ENCODE data around the gene SHOC2.
A peak's percentile ranks its signal among the peaks of the same experiment; 100 is the strongest.

Gene SHOC2

GRCh38 chr10:110872145-110872983, 47.0 kb upstream of the SHOC2 start:
- TF ChIP-seq REST (IDR thresholded peaks at IDR 0.05; ENCODE audit: low read depth): no peak
- 0 out of 2 replicates have a peak, but pooled peaks have one; percentile 28 for TF ChIP-seq TAF1 (IDR thresholded peaks at IDR 0.05; ENCODE audit: low read depth)
- TF ChIP-seq MAX (IDR thresholded peaks at IDR 0.05): peak; percentile 93
- TF ChIP-seq ZBTB7A (IDR thresholded peaks at IDR 0.05; ENCODE audit: low read depth): peak; percentile 96; the same call in 1 of the 2 replicates
- peak; percentile 24; the same call in 1 of the 2 replicates for TF ChIP-seq TCF12 (IDR thresholded peaks at IDR 0.05; ENCODE audit: low read depth)
- peak; percentile 73 for TF ChIP-seq USF1 (IDR thresholded peaks at IDR 0.05)
- no peak for TF ChIP-seq EGR1 (IDR thresholded peaks at IDR 0.05)
- TF ChIP-seq CEBPB (IDR thresholded peaks at IDR 0.05): peak; percentile 73

GRCh38 chr10:110872984-110873923, 46.1 kb upstream of the SHOC2 start:
- TF ChIP-seq EGR1 (IDR thresholded peaks at IDR 0.05) (no peak), TCF12 (IDR thresholded peaks at IDR 0.05; ENCODE audit: low read depth) (no peak), REST (IDR thresholded peaks at IDR 0.05; ENCODE audit: low read depth) (no peak), CEBPB (IDR thresholded peaks at IDR 0.05) (no peak), EP300 (IDR thresholded peaks at IDR 0.05; ENCODE audit: borderline replicate concordance) (no peak), YY1 (IDR thresholded peaks at IDR 0.05; ENCODE audit: low read depth) (no peak), FOXM1 (IDR thresholded peaks at IDR 0.05; ENCODE audit: borderline replicate concordance, low read depth) (no peak), USF1 (IDR thresholded peaks at IDR 0.05) (no peak), TEAD4 (IDR thresholded peaks at IDR 0.05) (no peak), MAX (IDR thresholded peaks at IDR 0.05) (no peak), ZBTB7A (IDR thresholded peaks at IDR 0.05; ENCODE audit: low read depth) (no peak)

GRCh38 chr10:110873951-110874350, 45.5 kb upstream of the SHOC2 start:
- no peak for TF ChIP-seq EP300 (IDR thresholded peaks at IDR 0.05; ENCODE audit: borderline replicate concordance)
- TF ChIP-seq TCF12 (IDR thresholded peaks at IDR 0.05; ENCODE audit: low read depth): no peak
- TF ChIP-seq TAF1 (IDR thresholded peaks at IDR 0.05; ENCODE audit: low read depth): no peak
- TF ChIP-seq NFIC (IDR thresholded peaks at IDR 0.05): no peak
- TF ChIP-seq TEAD4 (IDR thresholded peaks at IDR 0.05): no peak
- TF ChIP-seq CEBPB (IDR thresholded peaks at IDR 0.05): no peak
- TF ChIP-seq ZBTB7A (IDR thresholded peaks at IDR 0.05; ENCODE audit: low read depth): no peak
- TF ChIP-seq USF1 (IDR thresholded peaks at IDR 0.05): no peak
- TF ChIP-seq MAX (IDR thresholded peaks at IDR 0.05): no peak
- TF ChIP-seq RAD21 (IDR thresholded peaks at IDR 0.05; ENCODE audit: low read depth): no peak
- TF ChIP-seq EGR1 (IDR thresholded peaks at IDR 0.05): no peak
- no peak for TF ChIP-seq YY1 (IDR thresholded peaks at IDR 0.05; ENCODE audit: low read depth)

- TF ChIP-seq MAX (IDR thresholded peaks at IDR 0.05) (no peak), REST (IDR thresholded peaks at IDR 0.05; ENCODE audit: low read depth) (no peak), RAD21 (IDR thresholded peaks at IDR 0.05; ENCODE audit: low read depth) (no peak), TEAD4 (IDR thresholded peaks at IDR 0.05) (no peak), YY1 (IDR thresholded peaks at IDR 0.05; ENCODE audit: low read depth) (no peak), FOXM1 (IDR thresholded peaks at IDR 0.05; ENCODE audit: borderline replicate concordance, low read depth) (no peak), CREB1 (IDR thresholded peaks at IDR 0.05; ENCODE audit: low read depth) (no peak), ZBTB7A (IDR thresholded peaks at IDR 0.05; ENCODE audit: low read depth) (no peak), NFIC (IDR thresholded peaks at IDR 0.05) (no peak), EGR1 (IDR thresholded peaks at IDR 0.05) (no peak), CEBPB (IDR thresholded peaks at IDR 0.05) (no peak), EP300 (IDR thresholded peaks at IDR 0.05; ENCODE audit: borderline replicate concordance) (no peak), TAF1 (IDR thresholded peaks at IDR 0.05; ENCODE audit: low read depth) (no peak), TCF12 (IDR thresholded peaks at IDR 0.05; ENCODE audit: low read depth) (no peak), USF1 (IDR thresholded peaks at IDR 0.05) (no peak)
These were observed 43.4 kb upstream of the SHOC2 start for GRCh38 chr10:110876000-110876399.

Data from Ishikawa (cell line).